HG03520 (cell line): ENCODE results near the gene ALDH1A3.

ENCODE experiments used
- ATAC-seq: cut with Tn5 transposase; IDR thresholded peaks from one replicate; pipeline ENCODE4 v1.9.1; 2021; ENCODE audit warnings: mild to moderate bottlenecking, moderate library complexity; ENCODE audit not compliant: unreplicated experiment

ALDH1A3 gene

GRCh38 chr15:100923076-100923475, 43.4 kb downstream of the ALDH1A3 start:
- ATAC-seq: no peak

- no peak for ATAC-seq
Observed at GRCh38 chr15:100923902-100924301, 44.3 kb downstream of the ALDH1A3 start.

GRCh38 chr15:100924436-100924835, 44.8 kb downstream of the ALDH1A3 start:
- no peak for ATAC-seq

GRCh38 chr15:100925480-100925879, 45.8 kb downstream of the ALDH1A3 start:
- no peak for ATAC-seq

- peak; percentile 39 for ATAC-seq
Observed at GRCh38 chr15:100926258-100926657, 46.6 kb downstream of the ALDH1A3 start.

- no peak for ATAC-seq
Observed at GRCh38 chr15:100926971-100927756, 47.5 kb downstream of the ALDH1A3 start.

- no peak for ATAC-seq
Observed at GRCh38 chr15:100928632-100929280, 49.1 kb downstream of the ALDH1A3 start.

- ATAC-seq: no peak
Observed at GRCh38 chr15:100929641-100930042, 50.0 kb downstream of the ALDH1A3 start.

GRCh38 chr15:100930306-100930848, 50.7 kb downstream of the ALDH1A3 start:
- no peak for ATAC-seq

GRCh38 chr15:100931143-100931890, 51.7 kb downstream of the ALDH1A3 start:
- ATAC-seq: peak; percentile 49

GRCh38 chr15:100932676-100933348, 53.2 kb downstream of the ALDH1A3 start:
- no peak for ATAC-seq

- no peak for ATAC-seq
Observed at GRCh38 chr15:100934166-100934565, 54.5 kb downstream of the ALDH1A3 start.

- ATAC-seq: no peak
Observed at GRCh38 chr15:100934726-100935125, 55.1 kb downstream of the ALDH1A3 start.

- no peak for ATAC-seq
Observed at GRCh38 chr15:100937171-100937570, 57.5 kb downstream of the ALDH1A3 start.

- no peak for ATAC-seq
Observed at GRCh38 chr15:100939791-100940190, 60.2 kb downstream of the ALDH1A3 start.

GRCh38 chr15:100940767-100941379, 61.2 kb downstream of the ALDH1A3 start:
- ATAC-seq: peak; percentile 85

- peak; percentile 53 for ATAC-seq
Observed at GRCh38 chr15:100941536-100941935, 61.9 kb downstream of the ALDH1A3 start.

- no peak for ATAC-seq
Observed at GRCh38 chr15:100942656-100943425, 63.2 kb downstream of the ALDH1A3 start.

GRCh38 chr15:100944244-100944895, 64.7 kb downstream of the ALDH1A3 start:
- ATAC-seq: no peak
